IMR-90 (cell line): Measurements from ENCODE around the gene PON1. TPM values are rescaled to one million over a fixed set of nuclear protein-coding genes. Genes with fewer than 3 reads are reported as not detected.

Source experiments
- ATAC-seq: fragments of 200-7000 bp; cut with Tn5 transposase; 2 replicates; pipeline ENCODE4 v1.9.1; 2020; ENCODE audit warnings: low read depth, mild to moderate bottlenecking, moderate library complexity
- BruUV-seq: library from RNA; stranded (reverse); fragments of 400-500 nt; replicated peaks from 2 replicates; lab custom pipeline; 2021; lab: Mats Ljungman, UMichigan
- CTCF ChIA-PET: fragments of 300-600 bp; formaldehyde crosslinking; extraction: SDS; loops from one replicate; lab custom pipeline; 2021; ENCODE audit warnings: antibody characterized with exemption; lab: Yijun Ruan, JAX
- POLR2A ChIA-PET: fragments of 300-600 bp; sonication (Branson Sonifier 250); formaldehyde crosslinking; loops from one replicate; lab custom pipeline; 2022; ENCODE audit warnings: antibody characterized with exemption; ENCODE audit not compliant: unreplicated experiment; lab: Charles Lee
- DNase-seq: peaks from one replicate; pipeline ENCODE4 v3.0.0; 2013
- H2AFZ ChIP-seq: replicated peaks from 2 replicates; pipeline ENCODE3; 2013; ENCODE audit warnings: low read length, mild to moderate bottlenecking; ENCODE audit not compliant: poor library complexity
- H2AK5ac ChIP-seq: 2 replicates; pipeline ENCODE4 v1.6.1; 2013; ENCODE audit warnings: low read depth, low read length, inconsistent platforms
- H2AK9ac ChIP-seq: replicated peaks from 2 replicates; pipeline ENCODE3; 2013; ENCODE audit warnings: mild to moderate bottlenecking, low read depth, low read length, moderate library complexity; ENCODE audit not compliant: poor library complexity
- H2BK120ac ChIP-seq: 2 replicates; pipeline ENCODE4 v1.6.1; 2013; ENCODE audit warnings: low read depth, low read length, inconsistent platforms
- H2BK15ac ChIP-seq: 3 replicates; pipeline ENCODE4 v1.6.1; 2013; ENCODE audit warnings: low read depth, low read length, inconsistent platforms
- H2BK20ac ChIP-seq: 2 replicates; pipeline ENCODE4 v1.6.1; 2013; ENCODE audit warnings: low read depth, mild to moderate bottlenecking, inconsistent platforms, low read length, moderate library complexity
- H2BK5ac ChIP-seq: 2 replicates; pipeline ENCODE4 v1.6.1; 2013; ENCODE audit warnings: mild to moderate bottlenecking, low read depth, low read length, inconsistent platforms; ENCODE audit not compliant: poor library complexity, severe bottlenecking
- H3K14ac ChIP-seq: replicated peaks from 2 replicates; pipeline ENCODE4 v1.6.1; 2013; ENCODE audit warnings: low read depth, low read length, inconsistent platforms
- H3K18ac ChIP-seq: 2 replicates; pipeline ENCODE4 v1.6.1; 2013; ENCODE audit warnings: low read depth, low read length, control low read depth
- H3K23ac ChIP-seq: 2 replicates; pipeline ENCODE4 v1.6.1; 2013; ENCODE audit warnings: low read depth, low read length, inconsistent platforms
- H3K27ac ChIP-seq: 2 replicates; pipeline ENCODE4 v1.5.1; 2013; ENCODE audit warnings: mild to moderate bottlenecking, control low read depth, low read length; ENCODE audit not compliant: insufficient read depth
- H3K27me3 ChIP-seq: 2 replicates; pipeline ENCODE4 v1.6.1; 2013; ENCODE audit warnings: low read length; ENCODE audit not compliant: control insufficient read depth, insufficient read depth
- H3K36me3 ChIP-seq: 2 replicates; pipeline ENCODE4 v1.6.1; 2013; ENCODE audit warnings: low read length, mixed read lengths; ENCODE audit not compliant: control insufficient read depth, insufficient read depth
- H3K4ac ChIP-seq: 2 replicates; pipeline ENCODE4 v1.6.1; 2013; ENCODE audit warnings: low read depth, low read length, inconsistent platforms
- H3K4me1 ChIP-seq: 2 replicates; pipeline ENCODE4 v1.6.1; 2013; ENCODE audit warnings: low read length, mixed read lengths; ENCODE audit not compliant: control insufficient read depth, insufficient read depth
- H3K4me2 ChIP-seq: 2 replicates; pipeline ENCODE4 v1.6.1; 2013; ENCODE audit warnings: low read depth, mild to moderate bottlenecking, control low read depth, low read length, moderate library complexity
- H3K4me3 ChIP-seq: 2 replicates; pipeline ENCODE4 v1.5.1; 2013; ENCODE audit warnings: low read depth, mild to moderate bottlenecking, control low read depth, low read length, moderate library complexity; ENCODE audit not compliant: insufficient read depth
- H3K56ac ChIP-seq: 2 replicates; pipeline ENCODE4 v1.6.1; 2013; ENCODE audit warnings: low read length, inconsistent platforms; ENCODE audit not compliant: insufficient read depth; ENCODE audit errors: extremely low read depth
- H3K79me1 ChIP-seq, 2 experiments: 2 replicates each; pipeline ENCODE4 v1.6.1; 2013; ENCODE audit warnings: low read length in 2 of 2, inconsistent platforms in 1 of 2, low read depth in 1 of 2
- H3K9ac ChIP-seq: 2 replicates; pipeline ENCODE4 v1.6.1; 2013; ENCODE audit warnings: low read depth, low read length, control low read depth
- H3K9me1 ChIP-seq: 2 replicates; pipeline ENCODE4 v1.6.1; 2013; ENCODE audit warnings: low read length, inconsistent platforms; ENCODE audit not compliant: insufficient read depth
- H3K9me3 ChIP-seq: 2 replicates; pipeline ENCODE4 v1.6.1; 2013; ENCODE audit warnings: low read length; ENCODE audit not compliant: control insufficient read depth, insufficient read depth
- H4K20me1 ChIP-seq: 2 replicates; pipeline ENCODE4 v1.6.1; 2013; ENCODE audit warnings: low read length, inconsistent platforms; ENCODE audit not compliant: insufficient read depth
- H4K5ac ChIP-seq: 2 replicates; pipeline ENCODE4 v1.6.1; 2013; ENCODE audit warnings: mild to moderate bottlenecking, low read depth, low read length, control low read depth
- H4K8ac ChIP-seq, 2 experiments: 2 replicates each; pipeline ENCODE4 v1.6.1; 2013; ENCODE audit warnings: low read depth in 2 of 2, low read length in 2 of 2, control low read depth in 1 of 2, inconsistent platforms in 1 of 2
- H4K91ac ChIP-seq: 2 replicates; pipeline ENCODE4 v1.6.1; 2013; ENCODE audit warnings: low read depth, low read length, inconsistent platforms; ENCODE audit not compliant: insufficient read depth
- BHLHE40 ChIP-seq: fragments of 150-350 bp; IDR thresholded peaks from 2 replicates; pipeline ENCODE4 v1.6.1; 2016; ENCODE audit warnings: mild to moderate bottlenecking, low read depth, low read length
- CEBPB ChIP-seq: IDR thresholded peaks from 2 replicates; pipeline ENCODE4 v1.6.1; 2012; ENCODE audit warnings: low read depth, low read length, improper control_type of control experiment
- CHD1 ChIP-seq: IDR thresholded peaks from 2 replicates; pipeline ENCODE4 v1.6.1; 2012; ENCODE audit warnings: low read depth, low read length, improper control_type of control experiment
- FOS ChIP-seq: fragments of 150-350 bp; IDR thresholded peaks from 2 replicates; pipeline ENCODE4 v1.6.1; 2016; ENCODE audit warnings: low read depth, low read length
- MAFK ChIP-seq: IDR thresholded peaks from 2 replicates; pipeline ENCODE4 v1.6.1; 2012; ENCODE audit warnings: low read depth, low read length, improper control_type of control experiment
- MAZ ChIP-seq: IDR thresholded peaks from 2 replicates; pipeline ENCODE4 v1.6.1; 2012; ENCODE audit warnings: low read depth, mild to moderate bottlenecking, low read length, improper control_type of control experiment, moderate library complexity, borderline replicate concordance
- MXI1 ChIP-seq: IDR thresholded peaks from 2 replicates; pipeline ENCODE4 v1.6.1; 2012; ENCODE audit warnings: low read depth, mild to moderate bottlenecking, low read length, moderate library complexity, borderline replicate concordance
- NFE2L2 ChIP-seq: fragments of 150-350 bp; IDR thresholded peaks from 2 replicates; pipeline ENCODE4 v1.6.1; 2016; ENCODE audit warnings: low read depth, mild to moderate bottlenecking, low read length
- POLR2A ChIP-seq: IDR thresholded peaks from 2 replicates; pipeline ENCODE4 v1.6.1; 2012; ENCODE audit warnings: mild to moderate bottlenecking, low read depth, low read length
- RAD21 ChIP-seq: IDR thresholded peaks from 2 replicates; pipeline ENCODE4 v1.6.1; 2012; ENCODE audit warnings: low read length, improper control_type of control experiment
- RCOR1 ChIP-seq: IDR thresholded peaks from 2 replicates; pipeline ENCODE4 v1.6.1; 2012; ENCODE audit warnings: mild to moderate bottlenecking, low read length, improper control_type of control experiment; ENCODE audit not compliant: insufficient replicate concordance
- RFX5 ChIP-seq: IDR thresholded peaks from 2 replicates; pipeline ENCODE4 v1.8.0; 2012; ENCODE audit warnings: low read depth, mild to moderate bottlenecking, low read length, moderate library complexity
- SMC3 ChIP-seq: fragments of 150-350 bp; IDR thresholded peaks from 2 replicates; pipeline ENCODE4 v1.6.1; 2016; ENCODE audit warnings: low read depth, mild to moderate bottlenecking, antibody characterized with exemption, low read length, moderate library complexity
- WGBS, 2 experiments: methylation state at CpG; one replicate each; pipeline versions ENCODE4 v1.1.5 to v1.1.7; 2013; ENCODE audit warnings: missing lambda C conversion rate in 2 of 2; ENCODE audit not compliant: insufficient read length in 1 of 2; ENCODE audit errors: extremely low coverage in 2 of 2; 5-methylcytosine and 5-hydroxymethylcytosine counted together
- dilution Hi-C: fragments of 300-500 bp; cut with HindIII; formaldehyde crosslinking; loops from one replicate; pipeline ENCODE4 v1.14.3; 2018; ENCODE audit warnings: low sequenced_read_pairs; ENCODE audit not compliant: unreplicated experiment
- in situ Hi-C: fragments of 300-500 bp; cut with MboI; formaldehyde crosslinking; loops from 3 replicates; pipeline ENCODE4 v1.14.3; 2019; ENCODE audit warnings: low sequenced_read_pairs, inconsistent platforms, mixed read lengths
- intact Hi-C: fragments of 100-400 bp; cut with micrococcal nuclease; formaldehyde crosslinking; loops from 2 replicates; pipeline ENCODE4 v1.10.0; 2022
- polyA plus RNA-seq, 3 experiments: library from polyadenylated mRNA; depleted of rRNA; stranded (reverse); fragments of >200 nt; gene quantifications; 2 replicates each; pipeline ENCODE4 v1.2.3, GENCODE V29; 2012; ENCODE audit warnings: low replicate concordance in 1 of 3
- total RNA-seq: library from RNA; depleted of rRNA; stranded (reverse); fragments of >200 nt; gene quantifications from 2 replicates; pipeline ENCODE4 v1.2.3, GENCODE V29; 2012
- TF ChIP-seq, protein P1 (sequence below): fragments of 150-350 bp; IDR thresholded peaks from 2 replicates; pipeline ENCODE4 v1.6.1; 2017; ENCODE audit warnings: mild to moderate bottlenecking, antibody characterized with exemption, low read length, low read depth

The PON1 gene
- total and polyA plus RNA-seq, 2 of the 4 experiments (the other 2 are of a cell fraction), result not detected

- Histone ChIP-seq H3K9me1 (no peaks in the 10 kb centered on the region), H2BK120ac (no peak overlapping the region), H3K4me2 (no peak overlapping the region), H2BK20ac (no peak overlapping the region), H4K8ac (no peak overlapping the region), H3K14ac (no peak overlapping the region), H2AK5ac (no peak overlapping the region), H3K9ac (no peak overlapping the region), H2BK5ac (no peak overlapping the region), H3K23ac (no peak overlapping the region), H3K56ac (no peak overlapping the region), H2AFZ (no peak overlapping the region), H4K91ac (no peak overlapping the region), H3K27ac (no peak overlapping the region), H3K9me3 (no peaks in the 10 kb centered on the region), H2AK9ac (no peak overlapping the region), H3K27me3 (peaks cover 8% of the 10 kb centered on the region), H3K18ac (no peak overlapping the region), H3K4ac (no peak overlapping the region), H3K79me1 (no peaks in the 10 kb centered on the region), H4K5ac (no peak overlapping the region), H4K20me1 (no peaks in the 10 kb centered on the region), H3K4me3 (no peak overlapping the region), H3K4me1 (no peaks in the 10 kb centered on the region), H3K36me3 (no peaks in the 10 kb centered on the region), H2BK15ac (no peak overlapping the region)
- TF ChIP-seq SMC3, result no peak
- TF ChIP-seq FOS, result no peak
- TF ChIP-seq RFX5, result no peak
- TF ChIP-seq RCOR1, result no peak
- TF ChIP-seq RAD21, result no peak
- TF ChIP-seq, protein P1, sequence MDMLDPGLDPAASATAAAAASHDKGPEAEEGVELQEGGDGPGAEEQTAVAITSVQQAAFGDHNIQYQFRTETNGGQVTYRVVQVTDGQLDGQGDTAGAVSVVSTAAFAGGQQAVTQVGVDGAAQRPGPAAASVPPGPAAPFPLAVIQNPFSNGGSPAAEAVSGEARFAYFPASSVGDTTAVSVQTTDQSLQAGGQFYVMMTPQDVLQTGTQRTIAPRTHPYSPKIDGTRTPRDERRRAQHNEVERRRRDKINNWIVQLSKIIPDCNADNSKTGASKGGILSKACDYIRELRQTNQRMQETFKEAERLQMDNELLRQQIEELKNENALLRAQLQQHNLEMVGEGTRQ, result no peak
- TF ChIP-seq NFE2L2, result no peak
- no peak for TF ChIP-seq POLR2A
- TF ChIP-seq CHD1, result no peak
- no peak for TF ChIP-seq MAFK
- no peak for TF ChIP-seq CEBPB
- no peak for TF ChIP-seq MAZ
- TF ChIP-seq MXI1, result no peak
- TF ChIP-seq BHLHE40, result no peak
- no CpG with 5 or more reads among the region's 1 CpG for WGBS, 2 experiments
- DNase-seq, result no peak
- dilution Hi-C loops, result no loop called here
- in situ Hi-C loops, result no loop called here
- ATAC-seq, result no peak
- intact Hi-C loops, result no loop called here
- BruUV-seq, result no TSS peak
- POLR2A ChIA-PET, result no interaction called here
- CTCF ChIA-PET, result no interaction called here
Measured at GRCh38 chr7:95321720-95322119, 2.6 kb downstream of the PON1 start.
